HFFc6 (cell line): ENCODE measurements around the gene CSF1. TPM values are rescaled to one million over a fixed set of nuclear protein-coding genes. Genes with fewer than 3 reads are reported as not detected.

ENCODE experiments used
- DNase-seq: peaks from one replicate; pipeline ENCODE4 v3.0.0-alpha.2; 2018
- H3K27ac Mint-ChIP-seq: 2 replicates; pipeline ENCODE4 v1.8.0; 2020; ENCODE audit warnings: mild to moderate bottlenecking, mixed read lengths
- H3K27me3 Mint-ChIP-seq: 2 replicates; pipeline ENCODE4 v1.8.0; 2021; ENCODE audit warnings: mild to moderate bottlenecking, moderate library complexity, mixed read lengths; ENCODE audit not compliant: insufficient read depth
- H3K36me3 Mint-ChIP-seq: 2 replicates; pipeline ENCODE4 v1.8.0; 2021; ENCODE audit warnings: low read depth, mixed read lengths
- H3K4me1 Mint-ChIP-seq: 2 replicates; pipeline ENCODE4 v1.8.0; 2020; ENCODE audit warnings: low read depth, mixed read lengths
- H3K4me3 Mint-ChIP-seq: 2 replicates; pipeline ENCODE4 v1.8.0; 2020; ENCODE audit warnings: mild to moderate bottlenecking, moderate library complexity, mixed read lengths
- H3K9me3 Mint-ChIP-seq: 2 replicates; pipeline ENCODE4 v1.8.0; 2020; ENCODE audit warnings: mild to moderate bottlenecking, mixed read lengths
- CTCF ChIP-seq: fragments of 200-600 bp; sonication (generic); IDR thresholded peaks from 2 replicates; pipeline ENCODE4 v1.5.0; 2021; ENCODE audit warnings: antibody characterized with exemption, mild to moderate bottlenecking
- total RNA-seq, 6 experiments: library from RNA; stranded (reverse); fragmentation: NEBNext Ultra II Directional; extraction: Animal tissue kit (Norgen Biotek cat#: 25700); gene quantifications; 2 replicates in 1 of 6; 3 replicates in 5 of 6; pipeline ENCODE4 v1.2.3, GENCODE V29; 2021

Gene CSF1
- total RNA-seq, 6 experiments from 2014 or later = 28.7 to 79.3 (median 72.4) TPM

GRCh38 chr1:109922326-109922725, 11.7 kb downstream of the CSF1 start:
- H3K4me1 Mint-ChIP-seq = peaks cover 35% of the 10 kb centered on the region
- peaks cover 2% of the 10 kb centered on the region for H3K27me3 Mint-ChIP-seq
- DNase-seq = no peak
- H3K36me3 Mint-ChIP-seq = peaks cover 83% of the 10 kb centered on the region
- H3K4me3 Mint-ChIP-seq = no peak overlapping the region
- H3K9me3 Mint-ChIP-seq = peaks cover 11% of the 10 kb centered on the region
- H3K27ac Mint-ChIP-seq = no peak overlapping the region
- no peak for TF ChIP-seq CTCF

GRCh38 chr1:109923131-109923945, 12.7 kb downstream of the CSF1 start:
- Mint-ChIP-seq H3K27ac (no peak overlapping the region), H3K4me3 (no peak overlapping the region), H3K4me1 (peaks cover 35% of the 10 kb centered on the region), H3K9me3 (peaks cover 11% of the 10 kb centered on the region), H3K27me3 (peaks cover 2% of the 10 kb centered on the region), H3K36me3 (peaks cover 81% of the 10 kb centered on the region)
- no peak for DNase-seq
- peak; percentile 71 for TF ChIP-seq CTCF

- no peak overlapping the region for H3K4me3 Mint-ChIP-seq
- peaks cover 35% of the 10 kb centered on the region for H3K4me1 Mint-ChIP-seq
- no peak overlapping the region; the same call in 1 of the 2 replicates for H3K27ac Mint-ChIP-seq
- H3K36me3 Mint-ChIP-seq = peaks cover 79% of the 10 kb centered on the region
- no peak for TF ChIP-seq CTCF
- no peak for DNase-seq
- peaks cover 2% of the 10 kb centered on the region for H3K27me3 Mint-ChIP-seq
- peaks cover 11% of the 10 kb centered on the region for H3K9me3 Mint-ChIP-seq
Observed at GRCh38 chr1:109923946-109924275, 13.3 kb downstream of the CSF1 start.

- no peak for TF ChIP-seq CTCF
Observed at GRCh38 chr1:109924316-109924715, 13.7 kb downstream of the CSF1 start.

GRCh38 chr1:109925159-109925990, 14.7 kb downstream of the CSF1 start:
- peaks cover 76% of the 10 kb centered on the region for H3K36me3 Mint-ChIP-seq
- no peak overlapping the region for H3K27ac Mint-ChIP-seq
- no peak for TF ChIP-seq CTCF

More at GRCh38 chr1:109924316-109924715, 13.7 kb downstream of the CSF1 start:
- Mint-ChIP-seq H3K4me1 (peaks cover 33% of the 10 kb centered on the region), H3K27ac (peak overlapping the region; percentile 19; the same call in 1 of the 2 replicates), H3K4me3 (no peak overlapping the region), H3K36me3 (peaks cover 76% of the 10 kb centered on the region), H3K27me3 (peaks cover 2% of the 10 kb centered on the region), H3K9me3 (peaks cover 11% of the 10 kb centered on the region)
- DNase-seq = no peak

More at GRCh38 chr1:109925159-109925990, 14.7 kb downstream of the CSF1 start:
- Mint-ChIP-seq H3K27me3 (peaks cover 2% of the 10 kb centered on the region; the same call in 1 of the 2 replicates), H3K9me3 (peaks cover 11% of the 10 kb centered on the region), H3K4me3 (no peak overlapping the region), H3K4me1 (peaks cover 37% of the 10 kb centered on the region)
- DNase-seq = no peak
